ENCODE data around the gene PHF19. TPM values are rescaled to one million over a fixed set of nuclear protein-coding genes. Genes with fewer than 3 reads are reported as not detected.

Gene PHF19
- total RNA-seq, 1 donor from 2014 or later = 10.0 TPM

GRCh38 chr9:120855827-120856670, 20.9 kb downstream of the PHF19 start:
- TF ChIP-seq, protein P1, sequence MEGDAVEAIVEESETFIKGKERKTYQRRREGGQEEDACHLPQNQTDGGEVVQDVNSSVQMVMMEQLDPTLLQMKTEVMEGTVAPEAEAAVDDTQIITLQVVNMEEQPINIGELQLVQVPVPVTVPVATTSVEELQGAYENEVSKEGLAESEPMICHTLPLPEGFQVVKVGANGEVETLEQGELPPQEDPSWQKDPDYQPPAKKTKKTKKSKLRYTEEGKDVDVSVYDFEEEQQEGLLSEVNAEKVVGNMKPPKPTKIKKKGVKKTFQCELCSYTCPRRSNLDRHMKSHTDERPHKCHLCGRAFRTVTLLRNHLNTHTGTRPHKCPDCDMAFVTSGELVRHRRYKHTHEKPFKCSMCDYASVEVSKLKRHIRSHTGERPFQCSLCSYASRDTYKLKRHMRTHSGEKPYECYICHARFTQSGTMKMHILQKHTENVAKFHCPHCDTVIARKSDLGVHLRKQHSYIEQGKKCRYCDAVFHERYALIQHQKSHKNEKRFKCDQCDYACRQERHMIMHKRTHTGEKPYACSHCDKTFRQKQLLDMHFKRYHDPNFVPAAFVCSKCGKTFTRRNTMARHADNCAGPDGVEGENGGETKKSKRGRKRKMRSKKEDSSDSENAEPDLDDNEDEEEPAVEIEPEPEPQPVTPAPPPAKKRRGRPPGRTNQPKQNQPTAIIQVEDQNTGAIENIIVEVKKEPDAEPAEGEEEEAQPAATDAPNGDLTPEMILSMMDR (IDR thresholded peaks at IDR 0.05; ENCODE audit: unreplicated experiment) = no peak
- Mint-ChIP-seq H3K9me3 (ENCODE audit: unreplicated experiment) (no peaks in the 10 kb centered on the region), H3K4me1 (ENCODE audit: unreplicated experiment) (no peaks in the 10 kb centered on the region), H3K36me3 (ENCODE audit: low read depth, unreplicated experiment) (no peaks in the 10 kb centered on the region), H3K4me3 (ENCODE audit: unreplicated experiment) (no peak overlapping the region), H3K27ac (ENCODE audit: unreplicated experiment) (no peak overlapping the region), H3K27me3 (ENCODE audit: unreplicated experiment) (peaks cover 6% of the 10 kb centered on the region)
- no peak for DNase-seq (ENCODE audit: low spot score)

DNA sequence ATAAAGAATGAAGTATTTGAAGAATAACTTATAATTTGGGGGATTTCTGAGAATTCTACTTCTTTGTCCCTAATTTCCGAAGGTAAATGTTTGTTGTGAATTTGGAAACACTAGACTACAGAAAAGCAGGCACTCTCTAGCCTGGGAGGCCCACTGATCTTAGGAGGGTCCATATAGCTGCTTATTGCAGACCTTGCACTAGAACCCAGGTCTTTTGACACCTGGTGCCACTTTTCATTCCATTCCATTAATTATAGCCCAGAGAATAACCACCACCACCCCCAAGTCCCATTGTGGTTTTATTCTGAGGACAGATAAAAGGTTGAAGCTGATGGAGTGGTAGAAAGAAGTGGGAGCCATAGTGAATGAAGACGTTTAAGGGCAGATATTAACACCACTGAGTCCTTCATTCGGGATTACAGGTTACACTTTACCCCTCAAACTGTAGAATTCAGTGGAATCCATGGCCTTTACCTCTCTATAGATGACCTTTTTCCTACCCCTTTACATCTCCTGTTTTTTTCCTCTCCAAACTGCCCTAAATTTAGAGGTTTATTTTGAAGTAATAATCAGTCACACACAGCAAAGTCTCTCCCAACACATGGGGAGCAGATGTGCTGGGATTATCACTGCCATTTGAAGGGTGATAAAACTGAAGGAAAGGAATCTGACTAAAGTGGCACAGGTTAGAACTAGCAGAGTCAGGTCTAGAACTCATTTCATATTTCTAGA, 22.2 kb downstream of the PHF19 start:
- H3K4me1 Mint-ChIP-seq (ENCODE audit: unreplicated experiment) = no peaks in the 10 kb centered on the region
- no peak overlapping the region for H3K27ac Mint-ChIP-seq (ENCODE audit: unreplicated experiment)
- DNase-seq (ENCODE audit: low spot score) = no peak
- H3K27me3 Mint-ChIP-seq (ENCODE audit: unreplicated experiment) = peaks cover 3% of the 10 kb centered on the region
- no peak overlapping the region for H3K4me3 Mint-ChIP-seq (ENCODE audit: unreplicated experiment)
- H3K9me3 Mint-ChIP-seq (ENCODE audit: unreplicated experiment) = no peaks in the 10 kb centered on the region
- TF ChIP-seq, protein P1 (IDR thresholded peaks at IDR 0.05; ENCODE audit: unreplicated experiment) = no peak
- no peaks in the 10 kb centered on the region for H3K36me3 Mint-ChIP-seq (ENCODE audit: low read depth, unreplicated experiment)

DNA sequence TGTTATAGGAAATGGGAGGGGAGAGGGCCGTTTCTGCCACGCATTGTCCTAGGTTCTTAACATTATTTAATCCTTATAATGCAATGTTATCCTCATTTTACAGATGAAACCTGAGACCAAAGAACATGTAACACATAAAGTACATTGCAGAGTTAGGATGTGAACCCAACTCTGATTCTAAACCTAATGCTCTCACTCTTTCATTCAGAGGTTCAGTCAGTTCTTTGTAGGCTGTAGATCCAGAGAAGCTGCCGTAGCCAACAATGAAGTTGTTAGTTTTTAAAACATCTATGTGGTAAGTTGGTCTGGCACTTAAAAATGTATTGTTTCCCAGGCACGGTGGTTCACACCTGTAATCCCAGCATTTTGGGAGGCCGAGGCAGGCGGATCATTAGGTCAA, 23.8 kb downstream of the PHF19 start:
- Mint-ChIP-seq H3K9me3 (ENCODE audit: unreplicated experiment) (no peaks in the 10 kb centered on the region), H3K27ac (ENCODE audit: unreplicated experiment) (no peak overlapping the region), H3K4me3 (ENCODE audit: unreplicated experiment) (no peak overlapping the region), H3K27me3 (ENCODE audit: unreplicated experiment) (peaks cover 3% of the 10 kb centered on the region), H3K36me3 (ENCODE audit: low read depth, unreplicated experiment) (no peaks in the 10 kb centered on the region), H3K4me1 (ENCODE audit: unreplicated experiment) (peaks cover 3% of the 10 kb centered on the region)
- DNase-seq (ENCODE audit: low spot score) = no peak
- TF ChIP-seq, protein P1 (IDR thresholded peaks at IDR 0.05; ENCODE audit: unreplicated experiment) = no peak

- TF ChIP-seq, protein P1 (IDR thresholded peaks at IDR 0.05; ENCODE audit: unreplicated experiment) = no peak
- H3K4me1 Mint-ChIP-seq (ENCODE audit: unreplicated experiment) = peaks cover 9% of the 10 kb centered on the region
- no peaks in the 10 kb centered on the region for H3K9me3 Mint-ChIP-seq (ENCODE audit: unreplicated experiment)
- H3K27me3 Mint-ChIP-seq (ENCODE audit: unreplicated experiment) = peaks cover 3% of the 10 kb centered on the region
- H3K4me3 Mint-ChIP-seq (ENCODE audit: unreplicated experiment) = no peak overlapping the region
- no peak overlapping the region for H3K27ac Mint-ChIP-seq (ENCODE audit: unreplicated experiment)
- no peaks in the 10 kb centered on the region for H3K36me3 Mint-ChIP-seq (ENCODE audit: low read depth, unreplicated experiment)
- no peak for DNase-seq (ENCODE audit: low spot score)
Measured at GRCh38 chr9:120852240-120853010, 24.6 kb downstream of the PHF19 start.

Measured in endothelial cell (in vitro differentiated cells).